ENCODE measurements around the gene PDE4D.

GRCh38 chr5:59207401-59207800 is 686.1 kb downstream of the PDE4D start:
- TF ChIP-seq CTCF (IDR thresholded peaks at IDR 0.05) (no peak), POLR2A (IDR thresholded peaks at IDR 0.05) (no peak)

Data from heart left ventricle (tissue), 13 donors.